ENCODE data around the gene NOL4. TPM values are rescaled to one million over a fixed set of nuclear protein-coding genes. Genes with fewer than 3 reads are reported as not detected.
"Not testable (repeated sequence)": the region's sequence is repeated elsewhere in the genome, so short reads cannot be mapped to it uniquely, and the experiment has no call there.

The NOL4 gene
- total RNA-seq, 1 donor from 2014 or later = 1.9 TPM

DNA sequence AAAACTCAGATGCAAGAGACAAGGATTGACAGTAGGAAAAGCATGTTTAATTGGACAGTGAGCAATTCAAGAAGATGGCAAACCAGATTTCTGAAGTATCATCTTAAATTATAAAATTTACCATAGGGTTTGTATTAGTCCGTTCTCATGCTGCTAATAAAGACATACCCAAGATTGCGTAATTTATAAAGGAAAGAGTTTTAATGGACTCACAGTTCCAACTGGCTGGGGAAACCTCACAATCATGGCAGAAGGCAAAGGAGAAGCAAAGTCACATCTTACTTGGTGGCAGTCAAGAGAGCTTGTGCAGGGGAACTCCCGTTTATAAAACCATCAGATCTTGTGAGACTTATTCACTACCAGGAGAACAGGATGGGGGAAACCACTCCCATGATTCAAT lies 24.0 kb upstream of the NOL4 start:
- H3K36me3 Mint-ChIP-seq (ENCODE audit: low read depth, unreplicated experiment) = no peaks in the 10 kb centered on the region
- H3K27ac Mint-ChIP-seq (ENCODE audit: unreplicated experiment) = no peak overlapping the region
- Histone ChIP-seq H3K9me3 (ENCODE audit: insufficient read depth, low read depth, low read length) (no peaks in the 10 kb centered on the region), H2AFZ (ENCODE audit: low read depth, low read length) (no peak overlapping the region), H3K4me1 (ENCODE audit: insufficient read depth, low read length) (no peaks in the 10 kb centered on the region), H3K36me3 (ENCODE audit: insufficient read depth, low read length) (no peaks in the 10 kb centered on the region), H3K79me2 (ENCODE audit: insufficient read depth, low read length) (no peaks in the 10 kb centered on the region), H3K27ac (ENCODE audit: low read depth, low read length) (no peak overlapping the region), H4K20me1 (ENCODE audit: insufficient read depth, low read length) (no peaks in the 10 kb centered on the region), H3K27me3 (ENCODE audit: insufficient read depth, low read length) (no peaks in the 10 kb centered on the region), H3K4me3 (ENCODE audit: insufficient read depth, low read depth, low read length) (no peak overlapping the region), H3K9ac (ENCODE audit: low read length) (no peak overlapping the region), H3K4me2 (ENCODE audit: low read length) (no peak overlapping the region)
- H3K4me3 Mint-ChIP-seq (ENCODE audit: unreplicated experiment) = no peak overlapping the region
- H3K27me3 Mint-ChIP-seq (ENCODE audit: low read depth, unreplicated experiment) = no peaks in the 10 kb centered on the region
- no peaks in the 10 kb centered on the region for H3K4me1 Mint-ChIP-seq (ENCODE audit: low read depth, unreplicated experiment)
- TF ChIP-seq EZH2 (IDR thresholded peaks at IDR 0.05; ENCODE audit: insufficient read depth, low read length) = no peak
- TF ChIP-seq, protein P1, sequence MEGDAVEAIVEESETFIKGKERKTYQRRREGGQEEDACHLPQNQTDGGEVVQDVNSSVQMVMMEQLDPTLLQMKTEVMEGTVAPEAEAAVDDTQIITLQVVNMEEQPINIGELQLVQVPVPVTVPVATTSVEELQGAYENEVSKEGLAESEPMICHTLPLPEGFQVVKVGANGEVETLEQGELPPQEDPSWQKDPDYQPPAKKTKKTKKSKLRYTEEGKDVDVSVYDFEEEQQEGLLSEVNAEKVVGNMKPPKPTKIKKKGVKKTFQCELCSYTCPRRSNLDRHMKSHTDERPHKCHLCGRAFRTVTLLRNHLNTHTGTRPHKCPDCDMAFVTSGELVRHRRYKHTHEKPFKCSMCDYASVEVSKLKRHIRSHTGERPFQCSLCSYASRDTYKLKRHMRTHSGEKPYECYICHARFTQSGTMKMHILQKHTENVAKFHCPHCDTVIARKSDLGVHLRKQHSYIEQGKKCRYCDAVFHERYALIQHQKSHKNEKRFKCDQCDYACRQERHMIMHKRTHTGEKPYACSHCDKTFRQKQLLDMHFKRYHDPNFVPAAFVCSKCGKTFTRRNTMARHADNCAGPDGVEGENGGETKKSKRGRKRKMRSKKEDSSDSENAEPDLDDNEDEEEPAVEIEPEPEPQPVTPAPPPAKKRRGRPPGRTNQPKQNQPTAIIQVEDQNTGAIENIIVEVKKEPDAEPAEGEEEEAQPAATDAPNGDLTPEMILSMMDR (IDR thresholded peaks at IDR 0.05; ENCODE audit: insufficient read depth, low read depth, low read length) = no peak
- H3K9me3 Mint-ChIP-seq (ENCODE audit: unreplicated experiment) = peaks cover 7% of the 10 kb centered on the region
- no peak for DNase-seq (ENCODE audit: low read depth)
- no peak for FAIRE-seq

DNA sequence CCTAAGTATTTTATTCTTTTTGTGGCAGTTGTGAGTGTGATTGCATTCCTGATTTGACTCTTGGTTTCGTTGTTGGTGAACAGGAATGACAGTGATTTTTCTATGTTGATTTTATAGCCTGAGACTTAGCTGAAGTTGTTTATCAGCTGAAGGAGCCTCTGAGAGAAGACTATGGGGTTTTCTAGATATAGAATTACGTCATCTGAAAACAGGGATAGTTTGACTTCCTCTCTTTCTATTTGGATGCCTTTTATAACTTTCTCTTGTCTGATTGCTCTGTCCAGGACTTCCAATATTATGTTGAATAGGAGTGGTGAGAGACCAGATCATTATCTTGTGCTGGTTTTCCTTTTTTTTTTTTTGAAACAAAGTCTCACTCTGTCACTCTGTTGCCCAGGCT lies 18.0 kb upstream of the NOL4 start:
- no peak for DNase-seq (ENCODE audit: low read depth)
- Histone ChIP-seq H3K36me3 (ENCODE audit: insufficient read depth, low read length) (no peaks in the 10 kb centered on the region), H2AFZ (ENCODE audit: low read depth, low read length) (no peak overlapping the region), H3K4me2 (ENCODE audit: low read length) (no peak overlapping the region), H3K27ac (ENCODE audit: low read depth, low read length) (no peak overlapping the region), H3K9me3 (ENCODE audit: insufficient read depth, low read depth, low read length) (no peaks in the 10 kb centered on the region), H3K4me3 (ENCODE audit: insufficient read depth, low read depth, low read length) (no peak overlapping the region), H3K79me2 (ENCODE audit: insufficient read depth, low read length) (no peaks in the 10 kb centered on the region), H3K4me1 (ENCODE audit: insufficient read depth, low read length) (no peaks in the 10 kb centered on the region), H4K20me1 (ENCODE audit: insufficient read depth, low read length) (no peaks in the 10 kb centered on the region), H3K9ac (ENCODE audit: low read length) (no peak overlapping the region), H3K27me3 (ENCODE audit: insufficient read depth, low read length) (no peaks in the 10 kb centered on the region)
- H3K9me3 Mint-ChIP-seq (ENCODE audit: unreplicated experiment) = peaks cover 8% of the 10 kb centered on the region
- H3K36me3 Mint-ChIP-seq (ENCODE audit: low read depth, unreplicated experiment) = no peaks in the 10 kb centered on the region
- no peak overlapping the region for H3K27ac Mint-ChIP-seq (ENCODE audit: unreplicated experiment)
- H3K4me3 Mint-ChIP-seq (ENCODE audit: unreplicated experiment) = no peak overlapping the region
- no peaks in the 10 kb centered on the region for H3K4me1 Mint-ChIP-seq (ENCODE audit: low read depth, unreplicated experiment)
- no peak for FAIRE-seq
- no peak for TF ChIP-seq EZH2 (IDR thresholded peaks at IDR 0.05; ENCODE audit: insufficient read depth, low read length)
- TF ChIP-seq, protein P1 (IDR thresholded peaks at IDR 0.05; ENCODE audit: insufficient read depth, low read depth, low read length) = no peak
- H3K27me3 Mint-ChIP-seq (ENCODE audit: low read depth, unreplicated experiment) = no peaks in the 10 kb centered on the region

DNA sequence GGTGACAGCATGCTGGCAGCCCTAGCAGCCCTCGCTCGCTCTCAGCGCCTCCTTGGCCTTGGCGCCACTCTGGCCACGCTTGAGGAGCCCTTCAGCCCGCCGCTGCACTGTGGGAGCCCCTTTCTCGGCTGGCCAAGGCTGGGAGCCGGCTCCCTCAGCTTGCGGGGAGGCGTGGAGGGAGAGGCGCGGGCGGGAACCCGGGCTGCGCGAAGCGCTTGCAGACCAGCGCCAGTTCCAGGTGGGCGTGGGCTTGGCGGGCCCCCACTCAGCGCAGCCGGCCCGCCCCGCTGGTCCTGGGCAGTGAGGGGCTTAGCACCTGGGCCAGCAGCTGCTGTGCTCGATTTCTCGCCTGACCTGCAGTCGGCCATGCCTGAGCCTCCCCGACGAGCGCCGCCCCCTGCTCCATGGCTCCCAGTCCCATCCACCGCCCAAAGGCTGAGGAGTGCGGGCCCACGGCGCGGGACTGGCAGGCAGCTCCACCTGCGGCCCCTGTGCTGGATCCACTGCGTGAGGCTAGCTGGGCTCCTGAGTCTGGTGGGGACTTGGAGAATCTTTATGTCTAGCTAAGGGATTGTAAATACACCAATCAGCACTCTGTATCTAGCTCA lies 9.2 kb upstream of the NOL4 start:
- not testable (repeated sequence) for H2AFZ ChIP-seq (ENCODE audit: low read depth, low read length); H3K9ac ChIP-seq (ENCODE audit: low read length); H3K27me3 ChIP-seq (ENCODE audit: insufficient read depth, low read length); H3K9me3 ChIP-seq (ENCODE audit: insufficient read depth, low read depth, low read length); H3K36me3 ChIP-seq (ENCODE audit: insufficient read depth, low read length); FAIRE-seq; H3K79me2 ChIP-seq (ENCODE audit: insufficient read depth, low read length); H3K36me3 Mint-ChIP-seq (ENCODE audit: low read depth, unreplicated experiment); H3K4me3 Mint-ChIP-seq (ENCODE audit: unreplicated experiment); H3K4me2 ChIP-seq (ENCODE audit: low read length); DNase-seq (ENCODE audit: low read depth); H4K20me1 ChIP-seq (ENCODE audit: insufficient read depth, low read length); H3K27ac ChIP-seq (ENCODE audit: low read depth, low read length); H3K4me3 ChIP-seq (ENCODE audit: insufficient read depth, low read depth, low read length); H3K27me3 Mint-ChIP-seq (ENCODE audit: low read depth, unreplicated experiment); H3K27ac Mint-ChIP-seq (ENCODE audit: unreplicated experiment); H3K4me1 Mint-ChIP-seq (ENCODE audit: low read depth, unreplicated experiment); H3K9me3 Mint-ChIP-seq (ENCODE audit: unreplicated experiment); H3K4me1 ChIP-seq (ENCODE audit: insufficient read depth, low read length)
